Colon (tissue), 2 donors: ENCODE measurements around the gene SCN7A.
"Not testable (repeated sequence)": the region's sequence is repeated elsewhere in the genome, so short reads cannot be mapped to it uniquely, and the experiment has no call there.

Experiments used
- FAIRE-seq: peaks from 2 replicates; lab custom pipeline; 2012; peaks lifted over from hg19 to GRCh38; lab: Jason Lieb, UNC
- donor health status: control.
- donor health status: control.

Gene SCN7A

DNA sequence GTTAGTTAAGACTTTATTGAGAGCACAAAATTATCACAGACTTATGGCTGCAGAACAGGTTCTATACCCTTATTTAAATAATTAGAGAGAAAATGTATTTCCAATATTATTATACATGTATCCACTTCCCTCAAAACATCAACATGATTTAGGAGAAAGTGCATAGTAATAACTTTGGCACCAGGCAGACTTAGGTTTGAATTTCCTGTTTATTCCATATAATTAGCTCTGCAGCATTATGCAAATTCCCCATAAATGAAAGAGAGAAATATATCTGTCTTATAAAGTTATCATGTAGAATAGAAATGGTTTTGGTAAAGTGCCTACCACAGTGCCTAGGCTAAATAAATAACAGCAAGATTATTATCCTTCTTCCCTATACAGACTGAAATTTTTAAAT, 133.6 kb downstream of the SCN7A start:
- FAIRE-seq, result no peak

DNA sequence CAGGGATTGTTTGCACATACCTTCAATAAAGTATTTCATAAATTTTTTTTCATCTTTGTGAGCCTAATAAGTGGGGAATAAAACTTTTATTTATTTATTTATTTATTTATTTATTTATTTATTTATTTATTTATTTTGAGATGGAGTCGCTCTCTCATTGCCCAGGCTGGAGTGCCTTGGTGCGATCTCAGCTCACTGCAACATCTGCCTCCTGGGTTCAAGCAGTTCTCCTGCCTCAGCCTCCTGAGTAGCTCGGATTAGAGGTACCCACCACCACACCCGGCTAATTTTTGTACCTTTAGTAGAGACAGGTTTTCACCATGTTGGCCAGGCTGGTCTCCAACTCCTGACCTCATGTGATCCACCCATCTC, 136.1 kb downstream of the SCN7A start:
- not testable (repeated sequence) for FAIRE-seq

DNA sequence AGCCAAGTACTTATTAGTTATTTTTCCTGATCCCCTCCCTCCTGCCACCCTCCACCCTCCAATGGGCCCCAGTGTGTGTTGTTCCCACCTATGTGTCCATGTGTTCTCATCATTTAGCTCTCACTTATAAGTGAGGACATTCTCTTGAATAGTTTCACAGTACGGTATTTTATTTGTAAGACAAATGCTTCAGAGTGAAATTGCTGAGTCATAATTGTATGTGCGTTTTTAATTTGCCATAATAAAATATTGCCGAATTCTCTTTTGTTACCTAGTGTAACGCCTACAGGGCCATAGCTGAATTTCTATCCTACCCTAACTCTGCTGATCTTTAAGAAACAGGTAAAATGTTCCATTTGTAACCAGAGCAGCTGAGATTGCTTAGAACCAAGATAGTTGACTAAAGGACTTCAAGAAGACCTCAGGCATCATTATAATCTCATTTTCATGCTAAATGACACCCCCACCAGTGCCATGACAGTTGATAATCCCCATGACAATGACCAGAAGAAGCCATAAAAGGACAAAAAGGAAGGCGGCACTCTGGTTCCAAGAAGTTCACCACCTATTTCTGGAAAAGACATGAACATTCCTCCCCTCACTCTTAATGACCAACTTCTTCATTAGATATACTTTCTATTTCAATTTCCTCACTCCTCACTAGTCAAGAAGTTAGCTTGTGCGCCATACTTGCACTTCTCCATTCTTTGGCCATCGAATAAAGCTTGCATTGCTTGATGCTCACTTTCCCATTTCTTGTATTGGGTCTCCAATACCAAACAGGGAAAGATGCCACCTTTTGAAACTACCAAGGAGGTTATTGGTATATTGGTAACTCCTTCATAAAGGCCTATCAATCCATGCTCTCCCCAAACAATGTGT, 136.7 kb downstream of the SCN7A start:
- FAIRE-seq, result no peak
